Measurements from ENCODE around the gene KCNH2. TPM values are rescaled to one million over a fixed set of nuclear protein-coding genes. Genes with fewer than 3 reads are reported as not detected.
A peak's percentile ranks its signal among the peaks of the same experiment; 100 is the strongest.

Gene KCNH2
- total RNA-seq, 1 donor: not detected

DNA sequence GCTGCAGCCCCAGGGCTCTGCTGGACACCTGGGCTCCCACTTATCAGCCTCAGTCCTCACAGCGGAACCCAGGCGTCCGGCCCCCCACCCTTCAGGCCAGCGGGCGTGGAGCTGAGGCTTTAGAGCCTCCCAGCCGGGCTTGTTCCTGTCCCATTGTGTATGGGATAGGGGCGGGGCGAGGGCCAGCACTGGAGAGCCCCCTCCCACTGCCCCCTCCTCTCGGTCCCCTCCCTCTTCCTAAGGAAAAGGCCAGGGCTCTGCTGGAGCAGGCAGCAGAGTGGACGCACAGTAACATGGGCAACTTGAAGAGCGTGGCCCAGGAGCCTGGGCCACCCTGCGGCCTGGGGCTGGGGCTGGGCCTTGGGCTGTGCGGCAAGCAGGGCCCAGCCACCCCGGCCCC lies 15.4 kb upstream of the KCNH2 start:
- Histone ChIP-seq H3K4me2 (ENCODE audit: insufficient read depth, low read length) (no peak overlapping the region), H2AFZ (ENCODE audit: low read length) (no peak overlapping the region), H3K27me3 (ENCODE audit: insufficient read depth, low read length) (no peaks in the 10 kb centered on the region), H3K79me2 (ENCODE audit: insufficient read depth, low read length) (no peaks in the 10 kb centered on the region), H3K4me3 (ENCODE audit: insufficient read depth, low read length) (no peak overlapping the region), H3K27ac (ENCODE audit: low read depth, low read length) (no peak overlapping the region), H3K9me3 (ENCODE audit: low read depth, low read length) (no peaks in the 10 kb centered on the region), H4K20me1 (ENCODE audit: insufficient read depth, low read length) (no peaks in the 10 kb centered on the region), H3K36me3 (ENCODE audit: insufficient read depth, low read length) (no peaks in the 10 kb centered on the region), H3K4me1 (ENCODE audit: insufficient read depth, low read length) (no peaks in the 10 kb centered on the region)
- no peak for DNase-seq (ENCODE audit: insufficient read length, low spot score, missing footprints)
- TF ChIP-seq, protein P1, sequence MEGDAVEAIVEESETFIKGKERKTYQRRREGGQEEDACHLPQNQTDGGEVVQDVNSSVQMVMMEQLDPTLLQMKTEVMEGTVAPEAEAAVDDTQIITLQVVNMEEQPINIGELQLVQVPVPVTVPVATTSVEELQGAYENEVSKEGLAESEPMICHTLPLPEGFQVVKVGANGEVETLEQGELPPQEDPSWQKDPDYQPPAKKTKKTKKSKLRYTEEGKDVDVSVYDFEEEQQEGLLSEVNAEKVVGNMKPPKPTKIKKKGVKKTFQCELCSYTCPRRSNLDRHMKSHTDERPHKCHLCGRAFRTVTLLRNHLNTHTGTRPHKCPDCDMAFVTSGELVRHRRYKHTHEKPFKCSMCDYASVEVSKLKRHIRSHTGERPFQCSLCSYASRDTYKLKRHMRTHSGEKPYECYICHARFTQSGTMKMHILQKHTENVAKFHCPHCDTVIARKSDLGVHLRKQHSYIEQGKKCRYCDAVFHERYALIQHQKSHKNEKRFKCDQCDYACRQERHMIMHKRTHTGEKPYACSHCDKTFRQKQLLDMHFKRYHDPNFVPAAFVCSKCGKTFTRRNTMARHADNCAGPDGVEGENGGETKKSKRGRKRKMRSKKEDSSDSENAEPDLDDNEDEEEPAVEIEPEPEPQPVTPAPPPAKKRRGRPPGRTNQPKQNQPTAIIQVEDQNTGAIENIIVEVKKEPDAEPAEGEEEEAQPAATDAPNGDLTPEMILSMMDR (IDR thresholded peaks at IDR 0.05; ENCODE audit: extremely low read depth, low read depth, low read length): no peak

- Histone ChIP-seq H2AFZ (ENCODE audit: low read length) (no peak overlapping the region), H3K27ac (ENCODE audit: low read depth, low read length) (no peak overlapping the region), H3K4me1 (ENCODE audit: insufficient read depth, low read length) (no peaks in the 10 kb centered on the region), H3K79me2 (ENCODE audit: insufficient read depth, low read length) (no peaks in the 10 kb centered on the region), H3K4me3 (ENCODE audit: insufficient read depth, low read length) (no peak overlapping the region), H3K9me3 (ENCODE audit: low read depth, low read length) (no peaks in the 10 kb centered on the region), H3K4me2 (ENCODE audit: insufficient read depth, low read length) (no peak overlapping the region), H3K36me3 (ENCODE audit: insufficient read depth, low read length) (no peaks in the 10 kb centered on the region), H3K27me3 (ENCODE audit: insufficient read depth, low read length) (peaks cover 3% of the 10 kb centered on the region), H4K20me1 (ENCODE audit: insufficient read depth, low read length) (no peaks in the 10 kb centered on the region)
- TF ChIP-seq, protein P1 (IDR thresholded peaks at IDR 0.05; ENCODE audit: extremely low read depth, low read depth, low read length): no peak
- peak; percentile 95 for DNase-seq (ENCODE audit: insufficient read length, low spot score, missing footprints)
Observed at GRCh38 chr7:150992833-150993302, 14.7 kb upstream of the KCNH2 start.

DNA sequence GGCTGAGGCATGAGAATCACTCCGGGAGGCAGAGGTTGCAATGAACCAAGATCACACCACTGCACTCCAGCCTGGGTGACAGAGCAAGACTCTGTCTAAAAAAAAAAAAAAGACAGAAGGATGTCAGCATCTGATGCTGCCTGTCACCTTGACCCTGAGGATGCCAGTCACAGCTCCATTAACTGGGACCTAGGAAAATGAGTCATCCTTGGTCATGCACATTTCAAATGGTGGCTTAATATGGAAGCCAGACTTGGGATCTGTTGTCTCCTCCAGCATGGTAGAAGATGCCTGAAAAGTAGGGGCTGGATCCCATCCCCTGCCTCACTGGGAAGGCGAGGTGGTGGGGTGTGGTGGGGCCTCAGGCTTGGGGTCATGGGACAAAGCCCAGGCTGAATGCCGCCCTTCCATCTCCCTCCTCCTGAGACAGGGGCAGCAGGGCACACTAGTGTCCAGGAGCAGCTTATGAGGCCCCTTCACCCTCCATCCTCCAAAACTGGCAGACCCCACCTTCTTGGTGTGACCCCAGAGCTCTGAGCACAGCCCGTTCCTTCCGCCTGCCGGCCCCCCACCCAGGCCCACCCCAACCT lies 14.0 kb upstream of the KCNH2 start:
- Histone ChIP-seq H3K4me1 (ENCODE audit: insufficient read depth, low read length) (no peaks in the 10 kb centered on the region), H3K27me3 (ENCODE audit: insufficient read depth, low read length) (peaks cover 3% of the 10 kb centered on the region), H3K36me3 (ENCODE audit: insufficient read depth, low read length) (no peaks in the 10 kb centered on the region), H2AFZ (ENCODE audit: low read length) (no peak overlapping the region), H3K4me2 (ENCODE audit: insufficient read depth, low read length) (no peak overlapping the region), H3K4me3 (ENCODE audit: insufficient read depth, low read length) (no peak overlapping the region), H3K27ac (ENCODE audit: low read depth, low read length) (no peak overlapping the region), H4K20me1 (ENCODE audit: insufficient read depth, low read length) (no peaks in the 10 kb centered on the region), H3K9me3 (ENCODE audit: low read depth, low read length) (no peaks in the 10 kb centered on the region), H3K79me2 (ENCODE audit: insufficient read depth, low read length) (no peaks in the 10 kb centered on the region)
- DNase-seq (ENCODE audit: insufficient read length, low spot score, missing footprints): no peak
- TF ChIP-seq, protein P1 (IDR thresholded peaks at IDR 0.05; ENCODE audit: extremely low read depth, low read depth, low read length): no peak

DNA sequence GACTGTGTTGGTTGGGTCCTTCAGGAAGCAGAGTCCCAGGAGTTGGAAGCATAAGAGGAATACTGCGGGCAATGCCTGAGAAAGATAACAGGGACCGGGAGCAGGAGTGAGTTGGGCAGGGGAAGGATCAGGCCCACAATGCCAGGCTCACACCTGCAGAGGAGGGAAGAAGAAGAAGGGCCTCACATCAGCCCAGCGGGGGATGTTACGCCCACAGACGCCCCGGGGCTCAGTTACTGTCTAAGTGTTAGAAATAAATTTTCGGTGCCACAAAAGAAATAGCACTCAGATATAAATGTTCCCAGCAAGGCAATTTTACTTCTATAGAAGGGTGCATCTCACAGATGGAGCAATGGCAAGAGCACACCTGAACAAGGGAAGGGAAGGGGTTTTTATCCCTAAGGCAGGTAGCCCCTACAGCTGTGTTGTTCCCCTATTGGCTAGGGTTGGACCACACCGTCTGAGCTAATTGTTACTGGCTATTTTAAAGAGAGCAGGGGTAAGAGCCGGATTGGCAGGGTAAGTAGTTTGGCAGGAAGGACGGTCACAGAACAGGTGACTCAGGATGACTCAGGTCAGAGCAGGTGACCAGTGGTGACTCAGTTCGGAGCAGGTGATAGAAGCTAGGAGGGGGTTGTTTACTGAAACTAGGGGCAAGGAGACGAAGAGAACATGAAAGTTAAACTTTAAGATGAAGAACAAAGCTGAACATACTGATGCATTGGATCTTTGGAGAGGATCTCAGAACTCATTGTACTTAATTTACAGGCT lies 12.5 kb upstream of the KCNH2 start, which contains the start of gene NOS3:
Gene NOS3 (plus strand): TSS at position 602 of the 771 bp plus-strand sequence. CDS start 2,787 bp downstream, outside the sequence.
- H3K4me1 ChIP-seq (ENCODE audit: insufficient read depth, low read length): no peaks in the 10 kb centered on the region
- no peaks in the 10 kb centered on the region for H3K9me3 ChIP-seq (ENCODE audit: low read depth, low read length)
- no peaks in the 10 kb centered on the region for H3K79me2 ChIP-seq (ENCODE audit: insufficient read depth, low read length)
- no peak within 1 kb of the TSS for H2AFZ ChIP-seq (ENCODE audit: low read length)
- H4K20me1 ChIP-seq (ENCODE audit: insufficient read depth, low read length): no peaks in the 10 kb centered on the region
- H3K27me3 ChIP-seq (ENCODE audit: insufficient read depth, low read length): peaks cover 3% of the 10 kb centered on the region
- DNase-seq (ENCODE audit: insufficient read length, low spot score, missing footprints): no peak
- H3K36me3 ChIP-seq (ENCODE audit: insufficient read depth, low read length): no peaks in the 10 kb centered on the region
- no peak within 1 kb of the TSS for H3K4me3 ChIP-seq (ENCODE audit: insufficient read depth, low read length)
- TF ChIP-seq, protein P1 (IDR thresholded peaks at IDR 0.05; ENCODE audit: extremely low read depth, low read depth, low read length): no peak
- H3K4me2 ChIP-seq (ENCODE audit: insufficient read depth, low read length): no peak within 1 kb of the TSS
- H3K27ac ChIP-seq (ENCODE audit: low read depth, low read length): no peak within 1 kb of the TSS

All from osteoblast (primary cell).